HEK293 (cell line): ENCODE results near the gene TBX6.

ENCODE experiments used
- AEBP2 ChIP-seq: fragments of 450-650 bp; formaldehyde crosslinking; IDR thresholded peaks from 2 replicates; pipeline ENCODE4 v1.5.1; 2016; ENCODE audit warnings: missing biosample characterization, missing genetic modification characterization, borderline replicate concordance
- ATF2 ChIP-seq: fragments of 450-650 bp; formaldehyde crosslinking; IDR thresholded peaks from 2 replicates; pipeline ENCODE4 v1.5.1; 2016; ENCODE audit warnings: missing biosample characterization, missing genetic modification characterization, low read depth
- EGR2 ChIP-seq: fragments of 450-650 bp; formaldehyde crosslinking; IDR thresholded peaks from 2 replicates; pipeline ENCODE4 v1.5.1; 2016; ENCODE audit warnings: low read depth, missing biosample characterization, missing genetic modification characterization
- ELK4 ChIP-seq: IDR thresholded peaks from 2 replicates; pipeline ENCODE4 v1.6.1; 2011; ENCODE audit warnings: mild to moderate bottlenecking, low read depth, low read length, borderline replicate concordance
- GFI1B ChIP-seq: fragments of 450-650 bp; formaldehyde crosslinking; IDR thresholded peaks from 2 replicates; pipeline ENCODE4 v1.5.1; 2016; ENCODE audit warnings: missing biosample characterization, missing genetic modification characterization
- KLF8 ChIP-seq: fragments of 450-650 bp; formaldehyde crosslinking; IDR thresholded peaks from 2 replicates; pipeline ENCODE4 v1.5.1; 2016; ENCODE audit warnings: missing biosample characterization, missing genetic modification characterization
- MZF1 ChIP-seq: fragments of 450-650 bp; formaldehyde crosslinking; IDR thresholded peaks from 2 replicates; pipeline ENCODE4 v1.5.1; 2017; ENCODE audit warnings: missing biosample characterization, missing genetic modification characterization, borderline replicate concordance
- YY2 ChIP-seq: fragments of 450-650 bp; formaldehyde crosslinking; IDR thresholded peaks from 2 replicates; pipeline ENCODE4 v1.5.1; 2016; ENCODE audit warnings: missing biosample characterization, missing genetic modification characterization
- ZBTB26 ChIP-seq: fragments of 450-650 bp; formaldehyde crosslinking; optimal IDR thresholded peaks from 2 replicates; pipeline ENCODE3; 2016; ENCODE audit warnings: missing biosample characterization, mild to moderate bottlenecking, missing genetic modification characterization
- ZNF138 ChIP-seq: fragments of 450-650 bp; formaldehyde crosslinking; IDR thresholded peaks from 2 replicates; pipeline ENCODE4 v1.5.1; 2016; ENCODE audit warnings: missing biosample characterization, missing genetic modification characterization, borderline replicate concordance
- ZNF146 ChIP-seq: fragments of 450-650 bp; formaldehyde crosslinking; IDR thresholded peaks from 2 replicates; pipeline ENCODE4 v1.5.1; 2016; ENCODE audit warnings: missing biosample characterization, missing genetic modification characterization
- ZNF175 ChIP-seq: fragments of 450-650 bp; formaldehyde crosslinking; IDR thresholded peaks from 2 replicates; pipeline ENCODE4 v1.5.1; 2016; ENCODE audit warnings: missing biosample characterization, missing genetic modification characterization
- ZNF2 ChIP-seq: fragments of 450-650 bp; formaldehyde crosslinking; IDR thresholded peaks from 2 replicates; pipeline ENCODE4 v1.5.1; 2016; ENCODE audit warnings: missing biosample characterization, missing genetic modification characterization
- ZNF24 ChIP-seq: fragments of 450-650 bp; formaldehyde crosslinking; IDR thresholded peaks from 2 replicates; pipeline ENCODE4 v1.5.1; 2016; ENCODE audit warnings: missing biosample characterization, missing genetic modification characterization
- ZNF335 ChIP-seq: fragments of 450-650 bp; formaldehyde crosslinking; conservative IDR thresholded peaks from 2 replicates; pipeline ENCODE4 v1.5.1; 2016; ENCODE audit warnings: missing biosample characterization, missing genetic modification characterization
- ZNF354C ChIP-seq: fragments of 450-650 bp; formaldehyde crosslinking; IDR thresholded peaks from 2 replicates; pipeline ENCODE4 v1.5.1; 2016; ENCODE audit warnings: missing biosample characterization, missing genetic modification characterization, low read depth, borderline replicate concordance
- ZNF366 ChIP-seq: fragments of 450-650 bp; formaldehyde crosslinking; conservative IDR thresholded peaks from 2 replicates; pipeline ENCODE4 v1.5.1; 2016; ENCODE audit warnings: missing biosample characterization, missing genetic modification characterization
- ZNF394 ChIP-seq: fragments of 450-650 bp; formaldehyde crosslinking; IDR thresholded peaks from 2 replicates; pipeline ENCODE4 v1.5.1; 2016; ENCODE audit warnings: missing biosample characterization, missing genetic modification characterization, mild to moderate bottlenecking, moderate library complexity, borderline replicate concordance
- ZNF398 ChIP-seq: fragments of 450-650 bp; formaldehyde crosslinking; IDR thresholded peaks from 2 replicates; pipeline ENCODE4 v1.5.1; 2017; ENCODE audit warnings: missing biosample characterization, missing genetic modification characterization
- ZNF510 ChIP-seq: fragments of 450-650 bp; formaldehyde crosslinking; IDR thresholded peaks from 2 replicates; pipeline ENCODE4 v1.5.1; 2018; ENCODE audit warnings: mild to moderate bottlenecking, missing genetic modification characterization, missing biosample characterization; ENCODE audit not compliant: insufficient replicate concordance
- ZNF530 ChIP-seq: fragments of 450-650 bp; formaldehyde crosslinking; IDR thresholded peaks from 2 replicates; pipeline ENCODE4 v1.5.1; 2016; ENCODE audit warnings: low read depth, missing biosample characterization, missing genetic modification characterization
- ZNF558 ChIP-seq: fragments of 450-650 bp; formaldehyde crosslinking; IDR thresholded peaks from 2 replicates; pipeline ENCODE4 v1.5.1; 2016; ENCODE audit warnings: missing biosample characterization, missing genetic modification characterization
- ZNF560 ChIP-seq: fragments of 450-650 bp; formaldehyde crosslinking; IDR thresholded peaks from 2 replicates; pipeline ENCODE4 v1.5.1; 2017; ENCODE audit warnings: missing biosample characterization, missing genetic modification characterization, borderline replicate concordance
- ZNF629 ChIP-seq: fragments of 450-650 bp; formaldehyde crosslinking; IDR thresholded peaks from 2 replicates; pipeline ENCODE4 v1.5.1; 2017; ENCODE audit warnings: missing biosample characterization, missing genetic modification characterization
- ZNF660 ChIP-seq: fragments of 450-650 bp; IDR thresholded peaks from 2 replicates; pipeline ENCODE4 v1.5.1; 2018; ENCODE audit warnings: missing biosample characterization, mild to moderate bottlenecking, missing genetic modification characterization
- TF ChIP-seq, protein P1 (sequence below): fragments of 450-650 bp; formaldehyde crosslinking; IDR thresholded peaks from 2 replicates; pipeline ENCODE4 v1.5.1; 2016; ENCODE audit warnings: missing biosample characterization, missing genetic modification characterization
- TF ChIP-seq, protein P2 (sequence below): sonication (generic); formaldehyde crosslinking; IDR thresholded peaks from 2 replicates; pipeline ENCODE4 v1.8.1; 2022; ENCODE audit warnings: mild to moderate bottlenecking, moderate library complexity, missing genetic modification reagents

The TBX6 gene

DNA sequence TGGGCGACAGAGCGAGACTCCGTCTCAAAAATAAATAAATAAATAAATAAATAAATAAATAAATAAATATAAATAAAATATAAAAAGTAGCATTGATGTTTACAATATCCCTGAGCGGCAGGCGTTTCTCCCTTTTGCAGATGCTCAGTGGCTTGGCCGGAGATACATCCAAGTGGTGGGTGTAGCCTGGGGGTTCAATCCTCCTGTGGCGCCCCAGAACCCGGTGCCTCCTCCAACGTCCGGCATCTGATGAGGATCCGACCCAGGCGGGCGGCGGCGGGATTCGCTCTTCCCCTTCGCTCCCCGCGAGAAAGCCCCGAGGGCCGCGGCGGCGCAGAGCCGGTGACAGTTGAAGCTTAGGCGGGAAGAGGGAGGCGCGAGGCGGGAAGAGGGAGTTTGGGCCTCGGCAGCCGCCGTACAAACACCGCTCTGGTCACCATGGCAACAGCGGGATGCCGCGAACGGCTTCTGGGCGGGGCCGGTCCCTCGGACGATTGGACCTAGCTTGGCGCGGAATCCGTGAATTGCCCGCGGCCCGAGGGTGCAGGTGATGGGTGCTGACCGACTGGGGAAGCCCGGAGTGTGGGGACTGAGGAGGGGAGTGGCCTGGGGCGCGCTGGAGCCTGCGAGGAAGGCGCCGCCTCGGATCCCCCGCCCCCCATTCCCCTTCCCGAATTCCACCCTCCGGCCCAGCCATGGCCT, 38.9 kb downstream of the TBX6 start (continued):
- TF ChIP-seq ZNF398 (tag by site-specific recombination) (peak; percentile 91), ZNF558 (peak; percentile 95), ZNF530 (tag by site-specific recombination) (peak; percentile 94; the same call in 1 of the 2 replicates), ZNF335 (tag by site-specific recombination) (peak; percentile 68), YY2 (tag by site-specific recombination) (no peak), ZNF560 (peak; percentile 99), ZNF366 (peak; percentile 68), ZNF175 (tag by site-specific recombination) (no peak), ZNF2 (tag by site-specific recombination) (peak; percentile 92), ZNF146 (peak; percentile 60), ZNF510 (tag by site-specific recombination) (no peak), ZNF394 (tag by site-specific recombination) (peak; percentile 100), EGR2 (tag by site-specific recombination) (peak; percentile 65), KLF8 (tag by site-specific recombination) (peak; percentile 95), ZNF24 (peak; percentile 97), ZBTB26 (tag by site-specific recombination) (peak; percentile 82), GFI1B (tag by site-specific recombination) (peak; percentile 76), ATF2 (tag by site-specific recombination) (no peak), ZNF660 (tag by site-specific recombination) (no peak; the same call in 1 of the 2 replicates), ZNF629 (tag by site-specific recombination) (peak; percentile 92), ZNF354C (tag by site-specific recombination) (peak; percentile 99), MZF1 (tag by site-specific recombination) (peak; percentile 96), ZNF138 (tag by site-specific recombination) (peak; percentile 81; the same call in 1 of the 2 replicates), AEBP2 (peak; percentile 98), ELK4 (no peak)
- TF ChIP-seq, protein P1, sequence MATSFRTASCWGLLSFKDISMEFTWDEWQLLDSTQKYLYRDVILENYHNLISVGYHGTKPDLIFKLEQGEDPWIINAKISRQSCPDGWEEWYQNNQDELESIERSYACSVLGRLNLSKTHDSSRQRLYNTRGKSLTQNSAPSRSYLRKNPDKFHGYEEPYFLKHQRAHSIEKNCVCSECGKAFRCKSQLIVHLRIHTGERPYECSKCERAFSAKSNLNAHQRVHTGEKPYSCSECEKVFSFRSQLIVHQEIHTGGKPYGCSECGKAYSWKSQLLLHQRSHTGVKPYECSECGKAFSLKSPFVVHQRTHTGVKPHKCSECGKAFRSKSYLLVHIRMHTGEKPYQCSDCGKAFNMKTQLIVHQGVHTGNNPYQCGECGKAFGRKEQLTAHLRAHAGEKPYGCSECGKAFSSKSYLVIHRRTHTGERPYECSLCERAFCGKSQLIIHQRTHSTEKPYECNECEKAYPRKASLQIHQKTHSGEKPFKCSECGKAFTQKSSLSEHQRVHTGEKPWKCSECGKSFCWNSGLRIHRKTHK: no peak
- TF ChIP-seq, protein P2, sequence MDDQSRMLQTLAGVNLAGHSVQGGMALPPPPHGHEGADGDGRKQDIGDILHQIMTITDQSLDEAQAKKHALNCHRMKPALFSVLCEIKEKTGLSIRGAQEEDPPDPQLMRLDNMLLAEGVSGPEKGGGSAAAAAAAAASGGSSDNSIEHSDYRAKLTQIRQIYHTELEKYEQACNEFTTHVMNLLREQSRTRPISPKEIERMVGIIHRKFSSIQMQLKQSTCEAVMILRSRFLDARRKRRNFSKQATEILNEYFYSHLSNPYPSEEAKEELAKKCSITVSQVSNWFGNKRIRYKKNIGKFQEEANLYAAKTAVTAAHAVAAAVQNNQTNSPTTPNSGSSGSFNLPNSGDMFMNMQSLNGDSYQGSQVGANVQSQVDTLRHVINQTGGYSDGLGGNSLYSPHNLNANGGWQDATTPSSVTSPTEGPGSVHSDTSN (CRISPR knock-in tag): peak; percentile 97
